Measurements from ENCODE around the gene LCE5A.
"Not testable (repeated sequence)": the region's sequence is repeated elsewhere in the genome, so short reads cannot be mapped to it uniquely, and the experiment has no call there.

Gene LCE5A

GRCh38 chr1:152537496-152537895, 26.9 kb downstream of the LCE5A start:
- DNase-seq (ENCODE audit: low spot score in 2 of 2) = no peak
- Mint-ChIP-seq H3K4me1 (no peaks in the 10 kb centered on the region), H3K27ac (no peak overlapping the region), H3K9me3 (no peaks in the 10 kb centered on the region), H3K36me3 (no peaks in the 10 kb centered on the region), H3K4me3 (no peak overlapping the region), H3K27me3 (peaks cover 10% of the 10 kb centered on the region)
- no peak for ATAC-seq (ENCODE audit: low read depth)

DNA sequence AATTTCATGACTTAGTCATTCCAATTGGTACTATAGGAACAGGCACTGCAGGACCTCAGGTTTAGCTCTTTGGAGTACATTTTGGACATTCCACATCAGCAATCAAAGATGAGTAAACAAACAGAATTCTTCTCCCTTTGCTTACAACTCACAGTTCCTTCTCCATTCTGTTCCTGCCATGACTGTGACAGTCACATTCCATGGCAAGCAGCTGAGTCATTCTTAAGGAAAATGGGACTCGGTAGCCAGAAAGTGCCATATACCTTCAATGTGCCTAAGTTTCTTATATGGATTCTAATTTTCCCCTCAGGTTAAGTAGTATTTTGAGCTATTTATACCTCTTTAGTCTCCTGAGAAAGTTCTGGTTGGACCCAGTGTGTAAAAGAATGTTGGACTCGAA, 29.3 kb downstream of the LCE5A start:
- ATAC-seq (ENCODE audit: low read depth) = no peak
- H3K36me3 Mint-ChIP-seq = no peaks in the 10 kb centered on the region
- no peak overlapping the region for H3K27ac Mint-ChIP-seq
- no peak for DNase-seq (ENCODE audit: low spot score in 2 of 2)
- H3K27me3 Mint-ChIP-seq = peaks cover 12% of the 10 kb centered on the region
- no peak overlapping the region for H3K4me3 Mint-ChIP-seq
- no peaks in the 10 kb centered on the region for H3K9me3 Mint-ChIP-seq
- H3K4me1 Mint-ChIP-seq = no peaks in the 10 kb centered on the region

- H3K4me1 Mint-ChIP-seq = no peaks in the 10 kb centered on the region
- DNase-seq (ENCODE audit: low spot score in 2 of 2) (no peak), ATAC-seq (ENCODE audit: low read depth) (no peak)
- H3K9me3 Mint-ChIP-seq = peaks cover 2% of the 10 kb centered on the region
- no peaks in the 10 kb centered on the region for H3K36me3 Mint-ChIP-seq
- peaks cover 9% of the 10 kb centered on the region for H3K27me3 Mint-ChIP-seq
- H3K27ac Mint-ChIP-seq = no peak overlapping the region
- no peak overlapping the region for H3K4me3 Mint-ChIP-seq
These were observed 33.2 kb downstream of the LCE5A start for GRCh38 chr1:152543820-152544219.

DNA sequence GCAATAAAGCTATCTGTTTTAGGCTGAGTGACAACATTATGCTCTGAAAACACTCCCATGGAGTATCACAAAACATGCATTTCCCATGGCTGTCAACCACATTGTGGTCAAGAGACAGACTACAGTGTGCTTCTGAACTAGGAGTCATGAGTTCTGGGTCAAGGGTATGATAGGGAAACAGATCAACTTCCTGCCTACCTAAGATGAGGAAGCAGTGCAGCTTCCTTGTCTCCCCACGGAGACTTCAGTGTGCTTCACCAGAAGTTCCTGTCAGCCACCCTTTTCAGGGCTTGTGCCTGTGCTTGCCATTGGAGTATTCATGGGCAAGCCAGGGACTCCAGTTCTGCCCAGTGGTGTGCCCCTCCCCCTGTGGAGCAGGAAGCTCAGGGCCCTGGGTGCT, 36.1 kb downstream of the LCE5A start:
- Mint-ChIP-seq H3K9me3 (peaks cover 2% of the 10 kb centered on the region), H3K36me3 (no peaks in the 10 kb centered on the region), H3K27ac (no peak overlapping the region), H3K4me1 (no peaks in the 10 kb centered on the region), H3K4me3 (no peak overlapping the region), H3K27me3 (peaks cover 4% of the 10 kb centered on the region)
- no peak for ATAC-seq (ENCODE audit: low read depth)
- no peak for DNase-seq (ENCODE audit: low spot score in 2 of 2)

- not testable (repeated sequence) for H3K27me3 Mint-ChIP-seq; DNase-seq (ENCODE audit: low spot score in 2 of 2); H3K36me3 Mint-ChIP-seq; H3K27ac Mint-ChIP-seq; H3K4me1 Mint-ChIP-seq; H3K9me3 Mint-ChIP-seq; H3K4me3 Mint-ChIP-seq; ATAC-seq (ENCODE audit: low read depth)
These were observed 37.8 kb downstream of the LCE5A start for GRCh38 chr1:152548358-152548757.
